ENCODE results near the gene MRPL54. TPM values are rescaled to one million over a fixed set of nuclear protein-coding genes. Genes with fewer than 3 reads are reported as not detected.
A peak's percentile ranks its signal among the peaks of the same experiment; 100 is the strongest.

The MRPL54 gene
- total RNA-seq, 1 donor from 2014 or later, result 43.5 TPM

DNA sequence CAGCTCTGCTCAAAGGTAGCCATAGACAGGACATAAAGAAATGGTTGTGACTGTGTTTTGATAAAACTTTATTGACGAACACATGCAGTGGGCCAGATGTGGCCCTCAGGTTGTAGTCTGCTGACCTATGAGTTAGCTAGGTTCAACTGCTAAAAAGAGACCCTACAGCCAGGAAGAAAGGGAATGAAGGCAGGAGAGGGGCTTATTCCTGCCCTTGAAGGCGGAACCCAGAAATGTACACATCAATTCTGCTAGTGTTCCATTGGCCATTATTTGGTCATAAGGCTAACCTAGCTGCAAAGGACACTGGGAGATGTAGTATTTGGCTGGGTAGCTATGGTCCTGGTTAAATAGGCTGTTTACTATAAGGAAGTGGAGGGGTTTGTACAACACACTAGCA, 19.0 kb upstream of the MRPL54 start:
- Mint-ChIP-seq H3K4me1 (ENCODE audit: low read depth, unreplicated experiment) (no peaks in the 10 kb centered on the region), H3K4me3 (ENCODE audit: unreplicated experiment) (no peak overlapping the region), H3K27me3 (ENCODE audit: low read depth, unreplicated experiment) (peaks cover 2% of the 10 kb centered on the region), H3K9me3 (ENCODE audit: unreplicated experiment) (no peaks in the 10 kb centered on the region), H3K27ac (ENCODE audit: unreplicated experiment) (no peak overlapping the region), H3K36me3 (ENCODE audit: low read depth, unreplicated experiment) (no peaks in the 10 kb centered on the region)
- H3K9ac ChIP-seq (ENCODE audit: low read length), result no peak overlapping the region
- no peaks in the 10 kb centered on the region for H3K9me3 ChIP-seq (ENCODE audit: insufficient read depth, low read depth, low read length)
- DNase-seq (ENCODE audit: low read depth), result no peak
- H3K27me3 ChIP-seq (ENCODE audit: insufficient read depth, low read length), result no peaks in the 10 kb centered on the region
- no peak overlapping the region for H3K4me3 ChIP-seq (ENCODE audit: insufficient read depth, low read depth, low read length)
- H3K27ac ChIP-seq (ENCODE audit: low read depth, low read length), result no peak overlapping the region
- H4K20me1 ChIP-seq (ENCODE audit: insufficient read depth, low read length), result no peaks in the 10 kb centered on the region
- no peak overlapping the region for H3K4me2 ChIP-seq (ENCODE audit: low read length)
- no peaks in the 10 kb centered on the region for H3K79me2 ChIP-seq (ENCODE audit: insufficient read depth, low read length)
- TF ChIP-seq CTCF (IDR thresholded peaks at IDR 0.05; ENCODE audit: insufficient read depth, low read depth, low read length) (no peak), EZH2 (IDR thresholded peaks at IDR 0.05; ENCODE audit: insufficient read depth, low read length) (no peak)
- no peak overlapping the region for H2AFZ ChIP-seq (ENCODE audit: low read depth, low read length)
- no peaks in the 10 kb centered on the region for H3K36me3 ChIP-seq (ENCODE audit: insufficient read depth, low read length)
- H3K4me1 ChIP-seq (ENCODE audit: insufficient read depth, low read length), result no peaks in the 10 kb centered on the region
- peak; percentile 17 for FAIRE-seq

DNA sequence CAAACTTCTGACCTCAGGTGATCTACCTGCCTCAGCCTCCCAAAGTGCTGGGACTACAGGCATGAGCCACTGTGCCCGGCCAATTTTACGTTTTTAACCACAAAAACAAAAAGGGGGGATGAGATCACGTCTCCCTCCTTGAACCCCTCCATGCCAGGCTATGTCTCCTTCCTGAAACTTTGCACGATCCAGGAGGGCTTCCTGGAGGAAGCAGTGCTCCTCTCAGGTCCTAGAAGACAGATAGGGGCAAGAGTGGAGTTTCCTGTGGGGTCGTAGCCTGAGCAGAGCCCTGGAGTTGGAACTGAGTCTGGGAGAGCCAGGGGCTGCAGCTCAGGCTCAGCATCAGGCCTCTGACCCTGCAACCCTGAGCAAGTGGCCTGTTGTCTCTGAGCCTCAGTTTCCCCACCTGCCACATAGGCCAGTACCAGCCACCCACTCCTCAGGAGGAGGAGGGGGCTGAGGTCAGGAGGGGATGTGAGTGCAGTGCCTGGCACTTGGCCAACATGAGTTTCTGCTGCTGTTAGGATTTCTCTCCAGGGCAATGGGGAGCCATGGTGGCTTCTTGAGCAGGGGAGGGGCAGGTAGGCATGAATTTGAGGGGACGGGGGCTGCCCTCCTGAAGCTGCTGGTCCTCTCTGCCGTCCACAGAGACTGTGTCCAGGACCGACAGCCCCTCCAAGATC, 17.0 kb upstream of the MRPL54 start:
- Mint-ChIP-seq H3K9me3 (ENCODE audit: unreplicated experiment) (no peaks in the 10 kb centered on the region), H3K27me3 (ENCODE audit: low read depth, unreplicated experiment) (no peaks in the 10 kb centered on the region), H3K4me1 (ENCODE audit: low read depth, unreplicated experiment) (no peaks in the 10 kb centered on the region), H3K4me3 (ENCODE audit: unreplicated experiment) (no peak overlapping the region), H3K27ac (ENCODE audit: unreplicated experiment) (no peak overlapping the region), H3K36me3 (ENCODE audit: low read depth, unreplicated experiment) (peaks cover 2% of the 10 kb centered on the region)
- Histone ChIP-seq H3K27me3 (ENCODE audit: insufficient read depth, low read length) (no peaks in the 10 kb centered on the region), H4K20me1 (ENCODE audit: insufficient read depth, low read length) (no peaks in the 10 kb centered on the region), H3K9me3 (ENCODE audit: insufficient read depth, low read depth, low read length) (no peaks in the 10 kb centered on the region), H2AFZ (ENCODE audit: low read depth, low read length) (no peak overlapping the region), H3K79me2 (ENCODE audit: insufficient read depth, low read length) (no peaks in the 10 kb centered on the region), H3K4me2 (ENCODE audit: low read length) (no peak overlapping the region), H3K4me1 (ENCODE audit: insufficient read depth, low read length) (no peaks in the 10 kb centered on the region), H3K27ac (ENCODE audit: low read depth, low read length) (no peak overlapping the region), H3K36me3 (ENCODE audit: insufficient read depth, low read length) (no peaks in the 10 kb centered on the region), H3K9ac (ENCODE audit: low read length) (no peak overlapping the region), H3K4me3 (ENCODE audit: insufficient read depth, low read depth, low read length) (no peak overlapping the region)
- no peak for TF ChIP-seq CTCF (IDR thresholded peaks at IDR 0.05; ENCODE audit: insufficient read depth, low read depth, low read length)
- TF ChIP-seq EZH2 (IDR thresholded peaks at IDR 0.05; ENCODE audit: insufficient read depth, low read length), result no peak
- FAIRE-seq (no peak), DNase-seq (ENCODE audit: low read depth) (no peak)

DNA sequence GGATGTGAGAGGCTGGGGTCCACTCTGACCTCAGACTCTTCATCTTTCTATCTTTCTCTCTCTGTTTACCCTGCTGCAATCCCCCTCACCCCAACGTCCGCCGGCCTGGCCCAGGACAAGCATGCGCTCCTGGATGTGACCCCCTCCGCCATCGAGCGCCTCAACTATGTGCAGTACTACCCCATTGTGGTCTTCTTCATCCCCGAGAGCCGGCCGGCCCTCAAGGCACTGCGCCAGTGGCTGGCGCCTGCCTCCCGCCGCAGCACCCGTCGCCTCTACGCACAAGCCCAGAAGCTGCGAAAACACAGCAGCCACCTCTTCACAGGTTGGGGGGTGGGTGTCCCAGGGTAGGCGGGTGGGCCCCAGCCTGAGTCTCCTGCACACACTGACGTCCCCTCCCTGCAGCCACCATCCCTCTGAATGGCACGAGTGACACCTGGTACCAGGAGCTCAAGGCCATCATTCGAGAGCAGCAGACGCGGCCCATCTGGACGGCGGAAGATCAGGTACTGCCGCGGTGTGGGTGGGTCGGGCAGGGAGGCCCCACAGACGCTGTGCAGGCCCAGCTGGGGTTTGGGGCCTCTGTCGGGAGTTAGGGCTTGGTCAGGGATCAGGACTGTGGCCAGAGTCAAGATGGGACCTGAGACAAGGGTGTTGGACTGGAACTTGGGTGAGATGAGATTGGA, 16.0 kb upstream of the MRPL54 start:
- FAIRE-seq (no peak), DNase-seq (ENCODE audit: low read depth) (no peak)
- no peaks in the 10 kb centered on the region for H3K9me3 ChIP-seq (ENCODE audit: insufficient read depth, low read depth, low read length)
- no peaks in the 10 kb centered on the region for H3K36me3 ChIP-seq (ENCODE audit: insufficient read depth, low read length)
- no peaks in the 10 kb centered on the region for H4K20me1 ChIP-seq (ENCODE audit: insufficient read depth, low read length)
- no peak overlapping the region for H3K9ac ChIP-seq (ENCODE audit: low read length)
- H3K4me1 Mint-ChIP-seq (ENCODE audit: low read depth, unreplicated experiment), result no peaks in the 10 kb centered on the region
- H3K4me2 ChIP-seq (ENCODE audit: low read length), result no peak overlapping the region
- H3K27me3 ChIP-seq (ENCODE audit: insufficient read depth, low read length), result no peaks in the 10 kb centered on the region
- H3K79me2 ChIP-seq (ENCODE audit: insufficient read depth, low read length), result no peaks in the 10 kb centered on the region
- H3K27ac ChIP-seq (ENCODE audit: low read depth, low read length), result no peak overlapping the region
- H3K27me3 Mint-ChIP-seq (ENCODE audit: low read depth, unreplicated experiment), result no peaks in the 10 kb centered on the region
- H3K4me3 Mint-ChIP-seq (ENCODE audit: unreplicated experiment), result no peak overlapping the region
- peaks cover 3% of the 10 kb centered on the region for H3K36me3 Mint-ChIP-seq (ENCODE audit: low read depth, unreplicated experiment)
- no peaks in the 10 kb centered on the region for H3K4me1 ChIP-seq (ENCODE audit: insufficient read depth, low read length)
- no peak overlapping the region for H3K4me3 ChIP-seq (ENCODE audit: insufficient read depth, low read depth, low read length)
- H3K27ac Mint-ChIP-seq (ENCODE audit: unreplicated experiment), result no peak overlapping the region
- no peak overlapping the region for H2AFZ ChIP-seq (ENCODE audit: low read depth, low read length)
- H3K9me3 Mint-ChIP-seq (ENCODE audit: unreplicated experiment), result no peaks in the 10 kb centered on the region
- no peak for TF ChIP-seq CTCF (IDR thresholded peaks at IDR 0.05; ENCODE audit: insufficient read depth, low read depth, low read length)
- TF ChIP-seq EZH2 (IDR thresholded peaks at IDR 0.05; ENCODE audit: insufficient read depth, low read length), result no peak
